SK-N-MC (cell line): ENCODE data around the gene MCC.

Experiments
- EZH2 ChIP-seq: fragments of 200-600 bp; sonication (generic); IDR thresholded peaks from one replicate; pipeline ENCODE4 v1.6.1; 2017; ENCODE audit warnings: antibody characterized with exemption
- FOXP2 ChIP-seq: optimal IDR thresholded peaks from 2 replicates; pipeline ENCODE3; 2011; ENCODE audit warnings: mild to moderate bottlenecking, moderate library complexity; ENCODE audit not compliant: insufficient read depth; ENCODE audit errors: extremely low read length, control extremely low read depth
- POLR2AphosphoS5 ChIP-seq: IDR thresholded peaks from 2 replicates; pipeline ENCODE4 v1.6.1; 2012; ENCODE audit warnings: mild to moderate bottlenecking, low read depth, low read length, borderline replicate concordance

GRCh38 chr5:113292462-113292861 lies 195.8 kb downstream of the MCC start:
- TF ChIP-seq POLR2AphosphoS5 (no peak), EZH2 (no peak), FOXP2 (no peak)
